HG03066 (cell line): Measurements from ENCODE around the gene RAVER2.

Experiments
- ATAC-seq: cut with Tn5 transposase; IDR thresholded peaks from one replicate; pipeline ENCODE4 v1.9.1; 2021; ENCODE audit warnings: low read depth; ENCODE audit not compliant: unreplicated experiment

RAVER2 gene

DNA sequence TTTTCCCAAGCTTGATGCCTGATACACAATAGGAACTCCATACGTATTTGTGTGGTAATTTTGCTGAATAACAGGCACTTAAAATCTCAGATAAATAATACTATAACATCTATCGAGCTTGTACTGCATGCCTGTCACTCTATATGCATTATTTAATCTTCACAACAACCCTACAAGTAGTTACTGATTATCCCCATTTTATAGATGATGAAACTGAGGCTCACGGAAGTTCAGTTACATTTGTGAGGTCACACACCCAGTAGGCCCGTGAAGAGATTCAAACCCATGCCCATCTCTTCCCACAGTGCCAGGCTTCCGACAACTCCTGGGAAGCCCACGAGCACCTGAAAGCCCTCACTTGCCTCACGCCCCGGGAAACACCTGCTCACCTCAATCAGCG, 98.8 kb downstream of the RAVER2 start:
- ATAC-seq, result no peak

DNA sequence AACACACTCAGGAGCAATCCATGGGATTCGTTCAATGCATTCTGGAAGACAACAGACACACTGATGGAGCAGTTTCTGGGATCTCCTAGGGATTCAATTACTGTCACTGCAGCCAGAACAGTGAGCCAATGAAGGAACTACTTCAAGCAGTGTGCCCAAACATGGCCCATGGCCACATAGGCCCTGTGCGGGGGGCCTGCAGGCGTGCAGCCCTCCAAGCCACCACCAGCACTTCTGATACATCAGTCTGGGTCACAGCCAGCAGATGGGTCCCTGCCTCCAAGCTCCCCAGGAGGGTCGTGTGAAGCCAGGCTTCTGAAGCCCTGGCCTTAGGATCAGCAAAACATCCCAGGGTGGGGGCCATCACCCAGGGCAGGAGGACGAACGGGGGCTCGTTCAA, 99.3 kb downstream of the RAVER2 start:
- ATAC-seq, result no peak

DNA sequence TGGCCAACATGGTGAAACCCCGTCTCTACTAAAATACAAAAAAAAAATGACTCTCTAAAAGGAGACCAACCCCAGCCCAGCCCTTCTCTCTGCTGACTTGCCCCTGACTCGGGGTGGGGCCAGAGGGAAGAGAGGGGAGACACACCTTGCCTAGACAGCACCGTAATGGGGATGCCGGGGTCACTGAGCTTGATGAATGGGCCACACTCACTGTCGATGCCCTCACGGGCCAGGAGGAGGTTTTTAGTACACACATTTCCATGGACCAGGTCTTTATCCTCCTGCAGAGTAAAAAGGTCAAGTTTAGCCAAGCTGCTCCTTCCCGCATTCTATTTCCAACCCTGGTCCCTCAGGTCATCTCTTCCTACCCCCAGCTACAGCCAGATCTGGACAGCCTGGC, 99.7 kb downstream of the RAVER2 start:
- no peak for ATAC-seq

DNA sequence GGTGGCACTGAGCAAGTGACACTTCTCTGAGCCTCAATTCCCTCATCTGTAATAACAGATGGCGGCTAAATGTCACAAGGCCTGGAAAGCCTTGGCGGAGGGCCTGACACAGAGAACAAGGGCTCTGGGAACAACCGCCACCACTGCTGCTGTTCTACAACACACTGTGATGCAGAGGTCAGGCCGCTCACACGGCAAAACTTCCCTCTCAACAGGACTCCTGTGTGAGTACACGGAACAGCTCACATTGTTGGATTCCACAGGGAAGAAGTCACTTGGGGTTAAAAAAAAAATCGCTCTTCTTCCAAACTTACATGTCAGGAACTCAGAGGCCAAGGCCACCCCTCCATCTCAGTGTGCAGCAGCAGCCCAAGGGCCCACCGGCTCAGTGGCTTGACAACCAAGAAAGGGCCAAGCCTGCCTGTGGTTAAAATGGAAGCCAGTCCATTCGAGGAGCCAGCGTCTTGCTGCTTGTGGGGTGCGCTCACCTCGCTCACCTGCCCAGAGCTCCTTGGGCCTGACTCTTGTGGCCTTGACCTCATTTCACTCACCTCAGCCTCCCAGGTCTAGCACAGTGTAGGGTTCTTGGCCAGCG, 101.1 kb downstream of the RAVER2 start:
- ATAC-seq, result no peak

DNA sequence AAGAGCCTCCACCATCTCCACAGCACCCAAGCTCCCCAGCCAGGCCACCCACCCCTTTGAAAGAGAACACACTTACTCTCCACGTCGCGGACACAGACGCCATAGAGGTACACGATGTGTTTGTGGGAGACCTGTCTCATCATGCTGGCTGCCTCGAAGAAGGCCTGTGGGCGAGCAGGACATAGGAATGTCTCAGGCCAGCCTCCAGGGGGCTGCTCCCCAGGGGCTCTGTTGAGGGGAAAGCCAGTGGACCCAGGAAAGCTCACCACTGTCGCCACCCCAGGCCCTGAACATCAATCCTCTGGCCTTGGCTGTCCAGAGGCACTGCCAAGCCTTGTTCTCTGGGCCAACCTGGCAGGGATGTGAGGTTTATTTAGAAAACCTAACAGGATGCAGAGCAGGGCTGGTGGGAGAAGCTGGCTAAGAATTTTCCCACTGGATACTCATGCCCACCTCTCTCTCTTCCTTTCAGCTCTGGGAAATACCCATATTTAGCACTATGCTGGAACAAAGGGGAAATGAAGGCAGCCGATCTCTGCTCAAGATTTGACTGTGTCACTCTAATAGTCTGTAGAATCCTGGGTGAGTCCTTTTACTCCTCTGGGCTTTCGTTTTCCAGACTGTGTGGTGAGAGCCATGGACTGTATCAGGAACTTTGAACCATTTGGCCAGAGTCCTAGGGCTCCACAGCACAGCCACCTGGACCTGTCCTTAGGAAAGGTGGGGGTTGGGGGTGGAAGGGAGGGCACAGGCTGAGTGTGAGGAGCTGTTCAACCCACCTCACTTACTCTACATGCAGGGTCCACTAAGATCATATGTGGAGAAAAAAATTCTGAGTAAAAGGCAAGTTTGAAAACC, 101.9 kb downstream of the RAVER2 start:
- no peak for ATAC-seq

DNA sequence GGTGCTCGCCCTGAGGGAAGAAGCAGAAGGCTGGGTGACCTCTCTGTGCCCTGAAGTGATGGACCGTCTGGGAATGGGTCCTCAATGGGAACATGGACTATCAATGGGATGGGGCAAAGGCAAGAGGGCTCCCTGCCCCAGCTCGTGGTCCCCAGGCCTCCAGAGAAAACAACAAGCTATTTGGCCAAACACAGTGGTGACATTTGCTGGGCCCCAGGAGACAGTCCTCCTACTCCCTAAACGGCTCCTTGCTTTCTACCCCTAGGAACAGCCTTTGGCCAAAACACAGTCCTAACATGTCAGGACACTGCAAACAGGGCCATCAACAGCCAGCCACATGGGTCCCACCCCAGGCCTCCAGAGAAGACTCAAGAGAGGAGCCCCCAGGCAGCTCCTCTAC, 102.8 kb downstream of the RAVER2 start:
- no peak for ATAC-seq

GRCh38 chr1:64848136-64848535, 103.3 kb downstream of the RAVER2 start:
- ATAC-seq, result no peak

- no peak for ATAC-seq
Observed at GRCh38 chr1:64848803-64849202, 103.9 kb downstream of the RAVER2 start.

DNA sequence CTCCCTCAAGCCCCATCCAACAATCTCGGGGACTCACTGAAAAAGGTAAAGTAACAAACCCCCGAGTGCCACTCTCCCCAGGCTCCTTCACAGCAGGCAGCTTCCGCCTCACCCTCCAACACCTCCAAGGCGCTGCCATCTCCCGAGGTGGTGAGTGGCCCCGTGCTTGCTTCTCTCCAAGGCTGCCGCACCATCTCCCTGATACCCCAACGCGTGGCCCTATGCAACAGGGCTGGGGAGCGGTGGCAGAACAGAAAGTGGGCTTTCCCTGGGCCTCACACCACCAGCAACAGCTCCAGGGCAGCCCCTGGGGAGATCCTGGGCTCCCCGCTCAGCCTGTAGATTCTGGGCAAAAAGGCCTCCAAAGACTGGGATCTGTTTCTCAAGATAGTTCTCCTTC, 105.1 kb downstream of the RAVER2 start:
- no peak for ATAC-seq

GRCh38 chr1:64850846-64851245, 106.0 kb downstream of the RAVER2 start:
- ATAC-seq, result no peak

DNA sequence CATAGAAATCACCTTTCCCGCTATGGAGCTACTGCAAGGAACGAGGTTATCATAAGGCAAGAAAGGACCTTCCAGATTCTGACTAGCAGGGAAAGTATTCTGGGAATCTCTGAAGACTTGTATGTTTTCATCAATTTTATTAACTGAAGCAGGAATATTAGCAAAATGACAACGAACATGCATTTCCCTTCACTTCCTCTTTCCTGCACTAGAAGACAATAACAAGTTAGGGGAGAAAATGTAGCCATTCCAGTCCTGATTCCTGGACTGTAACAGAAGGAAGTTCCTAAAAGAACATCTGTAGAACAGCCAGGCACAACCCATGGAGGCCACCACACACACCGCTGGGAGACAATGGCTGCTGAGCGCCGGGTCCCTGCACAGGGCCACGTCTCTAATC, 106.8 kb downstream of the RAVER2 start:
- no peak for ATAC-seq

DNA sequence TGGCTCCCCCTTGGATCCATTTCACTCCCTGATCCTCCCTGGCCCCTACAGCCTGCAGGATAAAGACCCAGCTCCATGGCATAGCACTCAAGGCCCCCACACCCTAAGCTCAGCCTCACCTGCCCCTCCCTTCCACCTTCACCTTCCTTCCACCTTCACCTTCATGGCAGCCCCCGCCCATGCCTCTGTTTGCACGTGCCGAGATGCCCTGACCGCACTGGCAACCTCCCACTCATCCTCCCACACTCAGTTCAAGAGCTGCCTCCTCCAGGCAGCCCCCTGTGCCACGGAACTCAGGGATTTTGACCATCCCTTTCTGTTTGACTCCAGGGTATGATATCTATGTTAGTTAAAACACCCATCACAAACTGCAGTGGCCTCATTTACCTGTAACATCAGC, 109.8 kb downstream of the RAVER2 start:
- ATAC-seq, result no peak

DNA sequence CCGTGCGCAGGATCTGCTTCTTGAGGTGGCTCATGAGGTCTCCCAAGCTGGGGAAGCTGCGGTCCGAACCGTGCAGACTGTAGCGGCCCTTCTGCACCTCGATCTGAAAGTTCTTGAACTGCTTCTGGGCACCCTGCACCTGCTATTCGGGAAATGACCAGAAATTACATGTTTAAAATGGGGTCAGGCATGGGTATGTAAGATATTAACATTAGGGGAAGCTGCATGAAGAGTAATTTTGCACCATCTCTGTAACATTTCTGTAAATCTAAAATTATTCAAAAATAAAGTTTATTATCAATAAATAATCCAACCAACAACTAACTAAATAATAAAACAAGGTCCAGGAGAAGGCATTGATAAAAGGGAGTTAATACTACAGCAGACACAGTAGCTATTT, 110.7 kb downstream of the RAVER2 start:
- ATAC-seq, result no peak

DNA sequence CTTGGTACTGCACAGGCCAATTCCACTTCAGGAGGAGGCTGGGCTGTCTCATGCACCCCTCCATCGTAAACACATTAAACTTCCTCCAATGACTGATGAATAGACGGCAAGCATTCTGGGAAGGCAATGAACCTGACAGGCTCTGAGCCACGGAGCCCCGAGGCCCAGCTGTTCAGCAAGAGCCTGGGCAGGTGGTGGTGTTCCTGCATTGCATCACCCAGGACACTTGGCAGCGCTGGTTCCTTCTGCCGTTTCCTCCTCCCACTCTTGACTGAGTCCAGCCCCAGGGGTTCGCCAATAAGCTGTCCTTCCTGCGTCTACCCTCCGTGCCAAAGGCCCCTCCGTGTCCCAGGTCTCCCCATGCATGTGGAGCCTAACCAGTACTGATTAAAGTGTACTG, 111.7 kb downstream of the RAVER2 start:
- no peak for ATAC-seq

DNA sequence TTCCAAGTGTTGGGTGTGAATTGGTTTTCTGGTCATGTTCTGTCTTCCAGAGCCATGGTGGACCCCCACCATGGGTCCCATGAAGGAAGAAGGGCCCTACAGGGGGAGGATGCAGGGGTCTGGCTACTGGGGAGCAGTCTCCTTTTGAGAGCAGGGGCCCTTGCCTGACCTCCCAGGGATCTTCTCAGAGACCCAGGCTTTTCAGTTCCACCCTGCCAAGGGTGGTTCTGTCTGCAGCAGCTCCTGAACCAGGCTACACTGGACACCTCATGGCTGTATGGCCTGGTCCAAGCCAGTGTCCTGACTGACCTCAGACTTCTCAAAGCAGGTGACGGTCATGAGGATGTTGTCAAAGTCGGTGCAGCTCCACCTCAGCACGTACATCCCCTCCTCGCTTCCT, 112.5 kb downstream of the RAVER2 start:
- no peak for ATAC-seq

- no peak for ATAC-seq
Observed at GRCh38 chr1:64861611-64862010, 116.7 kb downstream of the RAVER2 start.

- ATAC-seq, result peak; percentile 99
Observed at GRCh38 chr1:64864018-64864940, 119.4 kb downstream of the RAVER2 start.

DNA sequence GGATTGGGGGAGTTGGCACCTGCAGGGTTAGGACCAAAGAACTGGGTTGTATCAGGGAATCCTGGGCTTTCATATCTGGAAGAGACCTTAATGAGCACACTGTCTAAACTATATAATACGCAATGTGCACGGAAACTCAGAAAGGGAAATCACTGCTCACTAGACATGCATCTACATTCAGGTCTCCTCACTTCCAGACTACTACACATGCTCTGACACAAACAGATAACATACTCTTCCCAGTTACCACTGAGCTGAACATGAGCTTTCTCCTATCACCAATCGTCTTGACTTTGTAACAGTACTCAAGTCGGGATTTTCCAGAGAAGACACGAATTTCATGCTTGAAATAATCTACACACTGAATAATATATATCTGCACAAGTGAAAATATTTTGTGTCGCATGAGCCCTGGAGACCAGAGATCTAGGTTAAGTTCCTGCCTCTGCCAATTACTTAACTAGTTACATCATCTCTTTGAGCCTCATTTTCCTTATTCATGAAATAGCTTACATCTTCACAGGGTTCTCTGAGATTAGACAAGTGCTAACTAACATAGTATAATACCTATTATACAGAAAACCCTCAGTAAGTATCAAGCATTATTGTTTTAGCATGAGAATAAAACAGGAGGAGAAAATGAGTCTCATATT, 120.4 kb downstream of the RAVER2 start:
- ATAC-seq, result no peak

- ATAC-seq, result no peak
Observed at GRCh38 chr1:64866689-64867088, 121.8 kb downstream of the RAVER2 start.

- no peak for ATAC-seq
Observed at GRCh38 chr1:64867266-64867665, 122.4 kb downstream of the RAVER2 start.

DNA sequence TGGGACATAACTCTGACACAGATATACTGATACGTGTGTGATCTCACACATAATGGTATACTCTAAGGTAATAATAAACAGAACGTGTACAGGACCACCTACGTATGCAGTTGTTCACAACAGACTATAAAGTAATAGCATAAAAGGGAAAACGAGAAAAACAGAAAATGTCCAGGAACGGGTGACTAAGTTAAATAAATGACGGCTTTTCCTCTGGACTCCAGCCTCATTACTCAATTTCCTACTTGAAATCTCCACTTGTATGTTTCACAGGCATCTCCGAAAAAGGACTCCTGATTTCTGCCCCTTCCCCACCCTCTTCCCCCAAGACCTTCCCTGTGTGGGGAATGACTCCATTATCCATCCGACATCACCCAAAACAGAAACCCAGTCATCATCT, 126.4 kb downstream of the RAVER2 start:
- no peak for ATAC-seq
